ELR (cell line): ENCODE measurements around the gene EPHB1.

Experiments
- DNase-seq: peaks from one replicate; pipeline ENCODE4 v3.0.0-alpha.2; 2015; ENCODE audit warnings: low read depth

EPHB1 gene

GRCh38 chr3:135133905-135134683 lies 339.0 kb downstream of the EPHB1 start:
- DNase-seq: no peak

DNA sequence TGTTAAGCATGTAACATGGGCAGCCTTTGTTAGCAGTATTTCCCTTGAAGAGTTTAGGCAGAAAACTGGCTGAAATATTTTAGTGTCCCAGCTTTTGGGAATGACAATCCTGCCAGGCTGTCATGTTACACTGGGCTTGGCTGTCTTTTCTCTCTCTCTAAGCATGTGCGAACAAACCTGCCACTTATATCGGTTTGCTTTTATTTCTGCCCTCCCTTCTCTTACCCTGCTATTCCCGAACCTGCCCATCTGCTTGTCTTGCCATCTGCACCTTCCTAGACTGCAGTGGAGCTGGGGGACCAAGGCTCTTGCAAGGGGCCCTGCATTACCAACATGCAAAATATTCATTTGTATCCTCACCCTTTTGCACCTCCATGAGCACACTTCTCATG lies 339.6 kb downstream of the EPHB1 start:
- DNase-seq: no peak

GRCh38 chr3:135135445-135135844 lies 340.4 kb downstream of the EPHB1 start:
- no peak for DNase-seq

- no peak for DNase-seq
These were observed 341.5 kb downstream of the EPHB1 start for GRCh38 chr3:135136361-135137100.

DNA sequence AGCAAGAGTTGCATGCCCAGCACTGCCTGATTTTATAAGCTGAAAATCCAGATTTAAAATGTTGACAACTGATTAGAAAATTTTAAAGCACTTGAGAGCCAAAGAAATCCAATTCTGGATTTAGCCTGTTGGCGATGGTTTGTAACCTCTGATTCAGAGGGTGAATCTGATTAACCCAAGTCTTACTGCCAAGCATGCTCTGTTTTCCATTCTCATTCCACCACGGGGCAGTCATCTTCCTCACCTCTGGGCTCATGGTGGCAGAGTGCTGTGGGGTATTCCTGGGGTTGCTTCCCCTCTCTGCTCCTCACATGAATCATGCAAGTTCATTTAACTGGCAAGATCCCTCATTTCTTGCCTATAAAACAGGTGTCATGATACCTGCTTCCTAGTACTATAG lies 342.2 kb downstream of the EPHB1 start:
- DNase-seq: no peak

DNA sequence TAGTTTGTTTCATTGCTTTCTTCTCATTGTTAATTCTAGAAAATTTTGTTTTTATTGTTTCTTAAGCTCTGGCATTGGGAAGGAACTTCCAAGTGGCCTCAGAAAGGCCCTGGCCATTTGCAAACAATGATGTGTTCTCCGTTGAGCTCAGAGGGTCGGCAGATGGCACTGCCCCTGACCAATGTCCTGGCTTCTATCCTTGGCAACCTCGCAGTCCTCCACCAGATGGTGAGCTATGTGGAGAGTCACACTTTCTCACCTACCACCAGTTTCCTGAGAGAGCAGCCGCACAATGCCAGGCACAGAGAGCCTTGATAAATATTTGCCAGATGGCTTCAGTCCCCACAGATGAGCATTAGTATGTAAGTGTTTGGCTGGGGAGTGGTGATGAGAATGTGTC lies 343.7 kb downstream of the EPHB1 start:
- no peak for DNase-seq

- no peak for DNase-seq
These were observed 345.5 kb downstream of the EPHB1 start for GRCh38 chr3:135140591-135140990.

GRCh38 chr3:135141160-135141559 lies 346.1 kb downstream of the EPHB1 start:
- no peak for DNase-seq

GRCh38 chr3:135141672-135142071 lies 346.6 kb downstream of the EPHB1 start:
- no peak for DNase-seq

DNA sequence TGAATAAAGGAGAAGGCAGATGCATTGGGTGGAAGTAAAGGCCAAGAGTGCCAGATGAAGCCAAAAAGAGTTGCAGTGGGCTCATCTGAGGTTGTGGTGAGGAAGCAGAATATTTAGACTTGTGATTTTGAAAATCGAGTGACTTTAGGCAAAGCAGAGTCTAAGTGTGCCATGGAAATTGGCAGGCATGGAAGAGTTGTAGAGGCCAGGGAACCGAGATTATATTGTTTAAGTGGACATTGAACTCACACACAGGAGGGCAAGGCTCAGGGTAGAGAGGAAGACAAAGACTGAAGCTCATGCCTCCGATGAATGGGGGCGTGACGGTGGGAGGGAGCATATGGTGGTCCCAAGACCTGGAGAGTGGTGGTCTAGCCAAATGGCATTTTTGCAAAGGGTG lies 347.5 kb downstream of the EPHB1 start:
- DNase-seq: no peak

DNA sequence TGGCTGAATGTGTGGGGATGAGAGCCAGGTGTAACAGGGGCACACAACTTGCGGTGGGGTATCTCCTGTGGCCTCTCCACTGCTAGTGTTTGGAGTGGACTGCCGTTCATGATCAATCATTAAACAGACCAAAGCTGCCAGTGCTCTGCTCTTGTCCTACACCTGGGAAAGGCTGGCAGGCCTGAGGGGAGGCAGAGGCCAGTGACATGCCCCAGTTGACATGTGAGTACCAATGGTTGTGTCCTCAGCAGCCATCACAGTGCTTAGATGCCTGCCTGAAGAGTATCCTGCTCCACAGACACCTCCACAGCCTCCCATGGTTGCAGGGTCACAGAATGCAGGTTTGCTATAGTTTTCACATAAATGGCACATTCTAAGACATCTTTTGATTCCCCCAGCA lies 348.4 kb downstream of the EPHB1 start:
- DNase-seq: no peak

DNA sequence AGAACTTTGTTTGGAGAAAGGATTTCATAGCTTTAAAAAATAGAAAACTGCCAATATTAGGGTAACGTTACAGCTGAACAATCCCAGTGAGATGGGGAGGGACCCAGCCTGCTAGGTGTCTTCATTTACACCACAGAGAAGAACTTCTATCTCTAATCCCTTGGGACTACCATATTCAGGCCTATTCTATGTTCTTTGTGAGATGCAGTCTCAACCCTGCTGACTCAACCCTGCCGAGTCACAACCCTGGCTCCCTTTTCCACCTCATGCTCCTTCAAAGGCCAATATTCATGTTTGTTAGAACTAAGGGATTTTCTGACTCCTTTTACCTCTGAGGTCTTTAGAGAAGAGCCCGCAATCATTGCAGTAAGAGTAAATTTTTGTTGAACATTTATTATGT lies 350.5 kb downstream of the EPHB1 start:
- DNase-seq: no peak

GRCh38 chr3:135147657-135148056 lies 352.6 kb downstream of the EPHB1 start:
- DNase-seq: no peak

DNA sequence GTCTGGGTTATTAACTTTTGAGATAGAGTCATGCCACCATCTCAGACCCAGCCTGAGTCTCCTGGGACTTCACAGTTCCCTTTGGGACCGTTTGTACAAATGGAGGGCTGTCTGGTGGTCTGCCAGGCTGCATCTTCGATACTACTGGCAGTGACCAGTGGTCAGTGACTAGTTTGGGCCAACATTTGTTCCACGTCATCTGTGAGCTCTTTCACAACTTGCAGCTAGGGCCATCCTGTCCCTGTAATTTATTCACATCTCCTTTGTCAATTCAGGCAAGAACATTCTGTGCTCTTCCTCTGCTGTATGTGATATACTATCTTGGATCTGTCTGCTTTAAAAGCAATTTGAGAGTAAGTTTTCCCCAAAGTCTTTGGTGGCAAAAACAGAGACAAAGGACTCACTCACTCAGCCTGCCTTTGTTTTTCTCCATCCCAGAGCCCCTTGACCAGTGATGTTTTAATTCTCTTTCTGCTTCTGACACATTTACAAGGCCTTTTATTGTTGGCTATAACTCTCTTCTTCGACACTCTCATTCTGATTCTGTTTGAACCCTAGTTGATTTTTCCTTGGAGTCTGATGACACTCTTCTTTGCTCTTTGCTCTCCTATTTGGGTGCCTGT lies 353.4 kb downstream of the EPHB1 start:
- DNase-seq: no peak

- DNase-seq: no peak
These were observed 354.9 kb downstream of the EPHB1 start for GRCh38 chr3:135149707-135150681.

- no peak for DNase-seq
These were observed 359.1 kb downstream of the EPHB1 start for GRCh38 chr3:135154186-135154585.

DNA sequence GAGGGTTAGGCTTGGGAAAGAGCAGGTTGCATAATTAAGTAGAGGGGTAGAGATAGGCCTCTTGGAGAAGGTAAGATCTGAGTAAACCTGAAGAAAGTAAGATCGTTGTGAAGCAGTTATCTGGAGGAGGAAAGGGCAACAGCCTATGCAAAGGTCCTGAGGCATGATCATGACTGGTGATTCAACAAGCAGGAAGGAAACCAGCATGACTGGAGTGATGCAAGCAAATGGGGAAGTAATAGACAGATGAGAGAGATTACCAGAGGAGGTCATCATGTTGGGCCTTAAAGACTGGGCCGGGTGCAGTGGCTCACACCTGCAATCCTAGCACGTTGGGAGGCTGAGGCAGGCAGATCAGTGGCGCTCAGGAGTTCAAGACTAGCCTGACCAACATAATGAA lies 360.2 kb downstream of the EPHB1 start:
- no peak for DNase-seq

- DNase-seq: no peak
These were observed 360.7 kb downstream of the EPHB1 start for GRCh38 chr3:135155791-135156190.

DNA sequence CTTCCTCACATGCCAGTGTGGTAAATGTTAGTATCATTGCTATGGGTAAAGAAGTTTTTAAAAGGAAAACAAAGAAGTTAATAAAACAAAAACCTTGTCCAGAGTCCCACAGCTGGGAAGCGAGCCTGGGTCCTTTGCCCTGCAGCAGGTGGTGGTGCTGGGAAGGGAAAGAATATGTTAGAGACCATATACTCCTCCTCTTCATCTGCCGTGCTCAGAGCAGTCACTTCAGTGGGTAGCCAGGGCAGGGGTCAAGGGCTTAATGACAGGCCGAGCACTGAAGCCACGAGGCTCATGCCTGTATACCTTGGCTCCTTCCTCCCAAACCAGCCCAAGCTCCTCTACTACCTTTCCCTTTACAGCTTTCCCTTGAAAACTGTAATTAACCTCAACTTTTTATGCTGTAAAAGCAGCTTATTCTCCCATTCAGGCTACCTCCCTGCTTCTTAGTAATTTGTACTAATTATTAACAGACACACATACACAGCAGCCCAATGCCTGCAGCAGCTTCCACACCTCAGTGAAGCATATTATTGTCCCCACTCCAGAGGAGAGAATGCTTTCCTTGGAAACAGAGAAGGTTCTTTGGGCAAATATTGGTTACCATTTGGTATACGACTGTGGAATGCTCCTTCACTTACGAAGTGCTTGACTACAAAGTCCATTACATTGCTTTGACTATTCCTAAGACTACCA lies 362.1 kb downstream of the EPHB1 start:
- no peak for DNase-seq

GRCh38 chr3:135158520-135158919 lies 363.5 kb downstream of the EPHB1 start:
- no peak for DNase-seq

DNA sequence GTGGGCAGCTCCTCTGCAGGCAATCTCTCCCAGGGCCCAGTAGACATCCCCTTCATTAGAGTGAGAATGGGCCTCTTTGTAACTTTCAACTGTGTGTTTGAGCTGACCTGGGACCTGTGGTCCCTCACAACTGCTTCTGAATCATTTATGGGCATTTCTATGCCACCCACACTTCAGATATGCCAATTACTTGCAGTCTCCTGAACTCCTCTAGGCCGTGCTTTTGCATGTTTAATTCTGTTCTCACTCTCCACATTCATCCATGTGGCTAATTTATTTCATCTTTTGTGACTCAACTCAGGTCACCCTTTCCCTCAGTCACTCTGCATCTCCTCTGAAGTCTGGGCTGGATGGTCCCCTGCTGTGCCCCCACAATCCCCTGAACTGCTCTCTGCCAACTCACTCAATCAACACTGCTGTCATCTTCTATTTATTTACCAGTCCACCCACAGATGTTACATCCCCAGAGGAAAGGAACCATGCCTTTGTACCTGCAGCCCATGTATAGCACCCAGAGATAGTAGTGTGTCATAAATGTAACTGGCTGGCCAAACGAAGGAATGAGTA lies 364.7 kb downstream of the EPHB1 start:
- DNase-seq: no peak
